ENCODE results near the gene PTP4A1. TPM values are rescaled to one million over a fixed set of nuclear protein-coding genes. Genes with fewer than 3 reads are reported as not detected.
"Not testable (repeated sequence)": the region's sequence is repeated elsewhere in the genome, so short reads cannot be mapped to it uniquely, and the experiment has no call there.

Gene PTP4A1
- total and polyA plus RNA-seq, 2 of the 13 experiments (the other 11 are each of a cell fraction or from before 2014, with no cell fraction given), result 141 to 376 TPM

GRCh38 chr6:63522911-63523287 is 49.4 kb upstream of the PTP4A1 start (continued):
- TF ChIP-seq ZNF337 (CRISPR knock-in tag; IDR thresholded peaks at IDR 0.05; ENCODE audit: borderline replicate concordance, low read depth) (peak; percentile 67; the same call in 1 of the 2 replicates), HDAC1 (CRISPR knock-in tag; IDR thresholded peaks at IDR 0.05) (peak; percentile 43; the same call in 1 of the 2 replicates), KMT2B (CRISPR knock-in tag; IDR thresholded peaks at IDR 0.05) (peak; percentile 18; the same call in 1 of the 2 replicates), JUN (CRISPR knock-in tag; IDR thresholded peaks at IDR 0.05) (0 out of 2 replicates have a peak, but pooled peaks have one; percentile 25), RXRB (CRISPR knock-in tag; IDR thresholded peaks at IDR 0.05; ENCODE audit: borderline replicate concordance) (0 out of 2 replicates have a peak, but pooled peaks have one; percentile 7), ZNF691 (CRISPR knock-in tag; IDR thresholded peaks at IDR 0.05; ENCODE audit: borderline replicate concordance, low read depth) (0 out of 2 replicates have a peak, but pooled peaks have one; percentile 44), MAZ (CRISPR knock-in tag; IDR thresholded peaks at IDR 0.05; ENCODE audit: low read depth) (peak; percentile 27; the same call in 1 of the 2 replicates), ZSCAN25 (CRISPR knock-in tag; IDR thresholded peaks at IDR 0.05) (0 out of 2 replicates have a peak, but pooled peaks have one; percentile 43), AHDC1 (CRISPR knock-in tag; IDR thresholded peaks at IDR 0.05; ENCODE audit: borderline replicate concordance) (peak; percentile 14; the same call in 1 of the 2 replicates), KDM6A (CRISPR knock-in tag; IDR thresholded peaks at IDR 0.05; ENCODE audit: low read depth) (peak; percentile 4; the same call in 1 of the 2 replicates), SOX6 (CRISPR knock-in tag; IDR thresholded peaks at IDR 0.05) (peak; percentile 48; the same call in 1 of the 2 replicates), MYPOP (CRISPR knock-in tag; IDR thresholded peaks at IDR 0.05) (0 out of 2 replicates have a peak, but pooled peaks have one; percentile 16), ZNF598 (CRISPR knock-in tag; IDR thresholded peaks at IDR 0.05; ENCODE audit: borderline replicate concordance) (0 out of 2 replicates have a peak, but pooled peaks have one; percentile 19), ZNF678 (CRISPR knock-in tag; IDR thresholded peaks at IDR 0.05) (0 out of 2 replicates have a peak, but pooled peaks have one; percentile 33), ZMYM3 (CRISPR knock-in tag; IDR thresholded peaks at IDR 0.05) (0 out of 2 replicates have a peak, but pooled peaks have one; percentile 70), ZNF34 (CRISPR knock-in tag; IDR thresholded peaks at IDR 0.05; ENCODE audit: borderline replicate concordance) (0 out of 2 replicates have a peak, but pooled peaks have one; percentile 73), SOX13 (CRISPR knock-in tag; conservative IDR thresholded peaks at IDR 0.05 in 1 of 2, IDR thresholded peaks at IDR 0.05 in 1 of 2) (0 out of 4 replicates have a peak, but pooled peaks of 1 of the 2 experiments have one; percentile 41)
- TF ChIP-seq MAZ (IDR thresholded peaks at IDR 0.05; ENCODE audit: borderline replicate concordance, low read depth, low read length); SOX6 (IDR thresholded peaks at IDR 0.05); SOX13 (IDR thresholded peaks at IDR 0.05): not testable (repeated sequence)
